Progenitor cell of endocrine pancreas (in vitro differentiated cells): ENCODE measurements around the gene SIM2. TPM values are rescaled to one million over a fixed set of nuclear protein-coding genes. Genes with fewer than 3 reads are reported as not detected.

Experiments
- DNase-seq: peaks from one replicate; pipeline ENCODE4 v3.0.0; 2021; ENCODE audit warnings: low spot score; ENCODE audit not compliant: unreplicated experiment
- H3K27ac Mint-ChIP-seq: 2 replicates; pipeline ENCODE4 v1.8.0; 2021; ENCODE audit warnings: mild to moderate bottlenecking, moderate library complexity, mixed read lengths
- H3K27me3 Mint-ChIP-seq: 2 replicates; pipeline ENCODE4 v1.8.0; 2021; ENCODE audit warnings: mixed read lengths
- H3K36me3 Mint-ChIP-seq: 2 replicates; pipeline ENCODE4 v1.8.0; 2022; ENCODE audit warnings: mixed read lengths; ENCODE audit not compliant: insufficient read depth
- H3K4me1 Mint-ChIP-seq: 2 replicates; pipeline ENCODE4 v1.8.0; 2021; ENCODE audit warnings: low read depth, mixed read lengths
- H3K4me3 Mint-ChIP-seq: 2 replicates; pipeline ENCODE4 v1.8.0; 2021; ENCODE audit warnings: low read depth, mild to moderate bottlenecking, moderate library complexity, mixed read lengths
- H3K9me3 Mint-ChIP-seq: 2 replicates; pipeline ENCODE4 v1.8.0; 2021; ENCODE audit warnings: low read depth, mixed read lengths
- total RNA-seq: library from RNA; stranded (reverse); gene quantifications from 2 replicates; pipeline ENCODE4 v1.2.1, GENCODE V29; 2021
- TF ChIP-seq, protein P1 (sequence below): fragments of 200-600 bp; sonication (generic); IDR thresholded peaks from one replicate; pipeline ENCODE4 v1.5.0; 2021; ENCODE audit warnings: antibody characterized with exemption, mild to moderate bottlenecking; ENCODE audit not compliant: unreplicated experiment

SIM2 gene
- total RNA-seq, 1 donor from 2014 or later: 0.38 TPM

DNA sequence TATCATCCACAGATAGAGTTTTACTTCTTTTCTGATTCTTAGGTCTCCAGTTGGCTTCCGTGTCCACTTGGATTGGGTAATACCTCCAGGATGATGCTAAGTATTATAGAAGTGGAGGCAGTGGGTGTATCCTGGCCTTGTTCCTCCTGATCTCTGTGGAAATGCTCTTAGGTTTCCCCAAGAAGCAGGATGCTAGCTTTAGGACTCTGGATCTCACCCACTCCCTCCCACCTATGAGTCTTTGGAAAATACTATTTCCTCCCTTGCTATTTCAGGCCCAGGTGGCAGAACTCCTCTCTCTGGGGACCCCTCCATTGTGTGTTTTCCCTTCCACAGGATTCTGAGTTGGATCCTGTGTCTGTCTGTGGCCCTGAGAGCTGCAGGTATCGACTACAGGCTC, 86.7 kb downstream of the SIM2 start:
- TF ChIP-seq, protein P1, sequence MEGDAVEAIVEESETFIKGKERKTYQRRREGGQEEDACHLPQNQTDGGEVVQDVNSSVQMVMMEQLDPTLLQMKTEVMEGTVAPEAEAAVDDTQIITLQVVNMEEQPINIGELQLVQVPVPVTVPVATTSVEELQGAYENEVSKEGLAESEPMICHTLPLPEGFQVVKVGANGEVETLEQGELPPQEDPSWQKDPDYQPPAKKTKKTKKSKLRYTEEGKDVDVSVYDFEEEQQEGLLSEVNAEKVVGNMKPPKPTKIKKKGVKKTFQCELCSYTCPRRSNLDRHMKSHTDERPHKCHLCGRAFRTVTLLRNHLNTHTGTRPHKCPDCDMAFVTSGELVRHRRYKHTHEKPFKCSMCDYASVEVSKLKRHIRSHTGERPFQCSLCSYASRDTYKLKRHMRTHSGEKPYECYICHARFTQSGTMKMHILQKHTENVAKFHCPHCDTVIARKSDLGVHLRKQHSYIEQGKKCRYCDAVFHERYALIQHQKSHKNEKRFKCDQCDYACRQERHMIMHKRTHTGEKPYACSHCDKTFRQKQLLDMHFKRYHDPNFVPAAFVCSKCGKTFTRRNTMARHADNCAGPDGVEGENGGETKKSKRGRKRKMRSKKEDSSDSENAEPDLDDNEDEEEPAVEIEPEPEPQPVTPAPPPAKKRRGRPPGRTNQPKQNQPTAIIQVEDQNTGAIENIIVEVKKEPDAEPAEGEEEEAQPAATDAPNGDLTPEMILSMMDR: no peak
- H3K4me1 Mint-ChIP-seq: peaks cover 3% of the 10 kb centered on the region
- H3K4me3 Mint-ChIP-seq: no peak overlapping the region
- H3K9me3 Mint-ChIP-seq: no peaks in the 10 kb centered on the region
- H3K27me3 Mint-ChIP-seq: no peaks in the 10 kb centered on the region
- peaks cover under 1% of the 10 kb centered on the region for H3K36me3 Mint-ChIP-seq
- DNase-seq: no peak
- H3K27ac Mint-ChIP-seq: no peak overlapping the region

DNA sequence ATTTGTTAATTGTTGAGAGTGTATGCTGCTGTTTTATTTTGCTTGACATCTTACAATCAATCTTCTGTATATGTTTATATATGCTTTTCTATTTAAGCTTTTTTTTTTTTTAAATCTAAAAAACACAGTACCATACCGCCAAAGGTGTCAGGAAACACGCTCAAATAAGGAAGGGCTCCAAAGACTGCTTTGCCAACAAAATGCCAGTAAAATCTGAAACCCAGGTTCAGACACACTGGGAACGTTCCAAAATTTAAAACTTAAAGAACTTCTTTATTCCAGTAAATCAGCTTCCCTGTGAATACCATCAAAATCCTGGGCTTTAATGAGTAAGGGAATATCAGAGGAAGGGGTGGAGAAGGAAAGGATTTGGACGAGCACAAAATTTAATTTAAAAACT, 87.3 kb downstream of the SIM2 start:
- TF ChIP-seq, protein P1: no peak
- H3K4me3 Mint-ChIP-seq: no peak overlapping the region
- H3K9me3 Mint-ChIP-seq: no peaks in the 10 kb centered on the region
- H3K27ac Mint-ChIP-seq: no peak overlapping the region
- DNase-seq: no peak
- H3K36me3 Mint-ChIP-seq: no peaks in the 10 kb centered on the region
- no peaks in the 10 kb centered on the region for H3K27me3 Mint-ChIP-seq
- H3K4me1 Mint-ChIP-seq: peaks cover 3% of the 10 kb centered on the region

DNA sequence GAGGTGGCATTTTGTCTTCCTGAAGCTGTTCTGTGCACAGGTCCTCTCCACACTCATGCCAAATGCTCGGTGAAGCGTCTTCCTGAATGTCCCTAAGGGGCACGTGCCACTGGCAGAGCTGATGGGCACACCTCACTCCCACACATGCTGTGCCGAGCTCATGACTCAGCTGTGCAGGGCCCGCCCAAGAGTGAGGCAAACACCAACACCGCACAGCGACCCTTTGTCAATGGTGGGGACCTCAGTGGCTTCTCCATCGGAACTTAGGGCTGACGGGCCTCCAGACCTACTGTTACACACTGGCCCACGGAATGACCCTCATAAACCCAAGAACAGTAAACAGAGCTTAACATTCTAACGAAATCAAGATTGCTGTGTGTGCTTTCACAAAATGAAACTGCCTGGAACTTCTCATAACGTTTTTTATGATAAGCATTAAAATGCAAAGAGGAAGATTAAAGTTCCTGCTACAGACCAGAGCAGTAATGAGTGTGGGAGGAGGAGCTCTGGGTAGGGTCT, 89.3 kb downstream of the SIM2 start:
- no peak for DNase-seq
- Mint-ChIP-seq H3K27me3 (no peaks in the 10 kb centered on the region), H3K27ac (no peak overlapping the region), H3K4me3 (no peak overlapping the region), H3K9me3 (no peaks in the 10 kb centered on the region), H3K36me3 (no peaks in the 10 kb centered on the region), H3K4me1 (peaks cover 3% of the 10 kb centered on the region)
- TF ChIP-seq, protein P1: no peak

DNA sequence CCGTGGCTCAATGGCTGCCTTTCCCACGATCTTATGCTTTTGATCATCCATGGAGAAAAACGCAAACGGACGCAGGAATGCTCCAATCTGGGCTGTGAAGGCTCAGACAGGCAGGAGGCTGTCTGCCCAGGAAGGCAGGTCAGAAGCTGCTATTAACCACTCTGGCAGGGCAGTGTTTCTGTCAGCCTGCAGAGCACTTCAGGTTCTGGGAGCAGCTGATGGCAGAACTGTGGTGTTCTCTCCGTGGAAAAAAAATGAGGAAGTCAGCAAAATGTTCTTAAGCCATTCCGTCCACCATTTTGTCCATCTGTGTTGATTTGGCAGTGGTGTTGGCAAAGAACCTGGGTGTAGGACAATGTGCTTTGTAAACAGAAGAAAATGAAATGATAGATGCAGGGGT, 91.7 kb downstream of the SIM2 start:
- no peaks in the 10 kb centered on the region for H3K27me3 Mint-ChIP-seq
- no peak overlapping the region for H3K27ac Mint-ChIP-seq
- H3K36me3 Mint-ChIP-seq: no peaks in the 10 kb centered on the region
- H3K9me3 Mint-ChIP-seq: no peaks in the 10 kb centered on the region
- peaks cover 6% of the 10 kb centered on the region for H3K4me1 Mint-ChIP-seq
- H3K4me3 Mint-ChIP-seq: no peak overlapping the region
- TF ChIP-seq, protein P1: no peak
- no peak for DNase-seq

DNA sequence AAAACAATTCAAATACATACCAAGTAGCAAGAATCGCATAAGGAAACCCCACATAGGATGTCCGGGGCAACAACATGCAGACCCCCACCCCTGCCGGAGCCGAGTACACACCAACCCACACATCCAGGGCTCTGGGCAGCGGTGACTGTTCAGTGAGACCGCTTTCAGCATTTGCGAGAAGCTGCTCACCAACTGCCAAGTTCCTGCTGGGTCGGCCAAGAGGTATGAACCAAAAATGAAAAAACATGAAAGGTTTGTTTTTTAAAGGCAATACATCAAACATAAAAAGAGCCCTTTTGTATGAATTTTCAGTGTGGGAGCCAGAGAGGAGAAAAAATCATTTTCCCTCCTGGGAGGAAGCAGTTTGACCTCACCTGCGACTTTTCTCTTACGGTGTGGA, 92.3 kb downstream of the SIM2 start:
- no peak overlapping the region for H3K4me3 Mint-ChIP-seq
- DNase-seq: no peak
- peaks cover 6% of the 10 kb centered on the region for H3K4me1 Mint-ChIP-seq
- H3K27me3 Mint-ChIP-seq: no peaks in the 10 kb centered on the region
- no peak overlapping the region for H3K27ac Mint-ChIP-seq
- peaks cover 2% of the 10 kb centered on the region for H3K36me3 Mint-ChIP-seq
- H3K9me3 Mint-ChIP-seq: peaks cover 2% of the 10 kb centered on the region
- TF ChIP-seq, protein P1: no peak
